Psoas muscle (tissue), 8 donors: ENCODE results near the gene MIER2. TPM values are rescaled to one million over a fixed set of nuclear protein-coding genes. Genes with fewer than 3 reads are reported as not detected.

ENCODE experiments used
- ATAC-seq, 4 donors: fragments of 200-7000 bp; cut with Tn5 transposase; one replicate each; pipeline ENCODE4 v1.9.1; 2020; ENCODE audit warnings: moderate library complexity in 3 of 4, mild to moderate bottlenecking in 2 of 4
- DNase-seq, 2 donors: peaks; one replicate each; pipeline ENCODE4 v3.0.0-alpha.2; 2020
- H3K27ac ChIP-seq: fragments of 200-600 bp; one replicate; pipeline ENCODE4 v1.8.0; 2022
- H3K27me3 ChIP-seq, 3 donors: fragments of 200-600 bp in 1 of 3; one replicate each; pipeline versions ENCODE4 v1.6.1 to v1.8.0; 2013 to 2022; ENCODE audit warnings: low read length in 2 of 3, mild to moderate bottlenecking in 2 of 3, moderate library complexity in 1 of 3; ENCODE audit not compliant: insufficient read depth in 3 of 3
- H3K36me3 ChIP-seq, 2 donors: fragments of 200-600 bp in 1 of 2; one replicate each; pipeline versions ENCODE4 v1.6.1 to v1.8.0; 2013 to 2022; ENCODE audit warnings: low read depth in 1 of 2, mild to moderate bottlenecking in 1 of 2, moderate library complexity in 1 of 2; ENCODE audit not compliant: insufficient read depth in 1 of 2
- H3K4me1 ChIP-seq: fragments of 200-600 bp; one replicate; pipeline ENCODE4 v1.8.0; 2022
- H3K4me3 ChIP-seq: fragments of 200-600 bp; one replicate; pipeline ENCODE4 v1.8.0; 2022; ENCODE audit warnings: mild to moderate bottlenecking
- H3K9me3 ChIP-seq: fragments of 200-600 bp; one replicate; pipeline ENCODE4 v1.8.0; 2022
- CTCF ChIP-seq: fragments of 200-600 bp; IDR thresholded peaks from one replicate; pipeline ENCODE4 v1.8.0; 2022; ENCODE audit warnings: antibody characterized with exemption
- WGBS, 3 donors: extraction: QIAGEN DNeasy Blood & Tissue Kit; methylation state at CpG; one replicate each; pipeline versions ENCODE4 v1.1.6 to v1.1.7; 2013; 5-methylcytosine and 5-hydroxymethylcytosine counted together
- intact Hi-C, 2 donors: fragments of 100-400 bp; cut with DNase I; formaldehyde crosslinking; loops; one replicate each; pipeline versions ENCODE4 v1.11.0 to v1.14.2; 2022
- polyA plus RNA-seq, 3 donors: library from polyadenylated mRNA; stranded (reverse); fragments of 200-250 nt; gene quantifications; one replicate each; pipeline ENCODE4 v1.2.3, GENCODE V29; 2013
- total RNA-seq, 4 donors: library from RNA; stranded (reverse); fragmentation: NEBNext Ultra II Directional in 2 of 4; extraction: Animal tissue kit (Norgen Biotek cat#: 25700) in 2 of 4; gene quantifications; one replicate each; pipeline versions ENCODE4 v1.2.1 to v1.2.4, GENCODE V29; 2021 to 2023
- donor health status: healthy with polysubstance abuse.
- donor health status: DM: no; HTN: no; CAD: no; lungs with moderate emphysema.
- donor health status: Bipolar disorder and iron deficiency.
- donor health status: healthy.
- donor health status: DM: yes; HTN: yes; CAD: no.
- donor health status: DM: no; HTN: no; CAD: no.
- donor health status: DM: no; HTN: no; CAD: no.
- donor health status: DM: yes; HTN: yes; CAD: no.

The MIER2 gene
- total and polyA plus RNA-seq, 7 donors = 13.3 to 22.2 (median 19.1) TPM

GRCh38 chr19:283395-283794 is 61.2 kb downstream of the MIER2 start:
- ATAC-seq (no peak), DNase-seq (peak in 1 of 2 donors; percentile 15)
- peaks cover 0 to 32% (median 11%) of the 10 kb centered on the region in 3 donors for H3K27me3 ChIP-seq
- no peaks in the 10 kb centered on the region for H3K4me1 ChIP-seq
- no peak overlapping the region for H3K4me3 ChIP-seq
- no peaks in the 10 kb centered on the region for H3K36me3 ChIP-seq
- H3K9me3 ChIP-seq = no peaks in the 10 kb centered on the region
- 67 to 81% (median 77%) methylated on average over 10 of the region's 10 CpGs for WGBS, 3 donors
- intact Hi-C loops = no loop called here
- TF ChIP-seq CTCF = no peak
- H3K27ac ChIP-seq = no peak overlapping the region

GRCh38 chr19:282501-282900 is 62.1 kb downstream of the MIER2 start:
- peak in 1 of 2 donors; percentile 9 for DNase-seq
- Histone ChIP-seq H3K27me3 (peaks cover 0 to 40% (median 13%) of the 10 kb centered on the region in 3 donors), H3K9me3 (no peaks in the 10 kb centered on the region), H3K4me1 (no peaks in the 10 kb centered on the region), H3K4me3 (no peak overlapping the region), H3K27ac (no peak overlapping the region), H3K36me3 (no peaks in the 10 kb centered on the region)
- TF ChIP-seq CTCF = no peak
- ATAC-seq = no peak
- intact Hi-C loops = no loop called here
- 59 to 77% (median 66%) methylated on average over 12 to 13 of the region's 13 CpGs for WGBS, 3 donors

GRCh38 chr19:281992-282391 is 62.6 kb downstream of the MIER2 start:
- Histone ChIP-seq H3K27me3 (peaks cover 0 to 45% (median 15%) of the 10 kb centered on the region in 3 donors), H3K4me1 (no peaks in the 10 kb centered on the region), H3K36me3 (no peaks in the 10 kb centered on the region), H3K4me3 (no peak overlapping the region), H3K27ac (no peak overlapping the region), H3K9me3 (no peaks in the 10 kb centered on the region)
- WGBS, 3 donors = 44 to 59% (median 49%) methylated on average over 7 to 10 of the region's 10 CpGs
- DNase-seq (peak in 1 of 2 donors; percentile 27), ATAC-seq (no peak)
- TF ChIP-seq CTCF = no peak
- intact Hi-C loops = no loop called here

- no peak for ATAC-seq
- intact Hi-C loops = no loop called here
- DNase-seq = peak in 1 of 2 donors; percentile 49
- 75 to 77% (median 76%) methylated on average over 16 of the region's 16 CpGs for WGBS, 3 donors
- Histone ChIP-seq H3K4me1 (no peaks in the 10 kb centered on the region), H3K27ac (no peak overlapping the region), H3K27me3 (peaks cover 0 to 44% (median 15%) of the 10 kb centered on the region in 3 donors), H3K36me3 (no peaks in the 10 kb centered on the region), H3K9me3 (no peaks in the 10 kb centered on the region), H3K4me3 (no peak overlapping the region)
- no peak for TF ChIP-seq CTCF
Measured at GRCh38 chr19:281156-281853, 63.3 kb downstream of the MIER2 start.
